GM20000 (cell line): Measurements from ENCODE around the gene TANK.
"Not testable (repeated sequence)": the region's sequence is repeated elsewhere in the genome, so short reads cannot be mapped to it uniquely, and the experiment has no call there.

Experiments used
- DNase-seq: peaks from one replicate; pipeline ENCODE4 v3.0.0; 2012; ENCODE audit warnings: low spot score
- CTCF ChIP-seq: IDR thresholded peaks from 2 replicates; pipeline ENCODE4 v1.5.1; 2012; ENCODE audit warnings: mild to moderate bottlenecking, control low read depth; ENCODE audit errors: extremely low read depth, missing control alignments

Gene TANK

DNA sequence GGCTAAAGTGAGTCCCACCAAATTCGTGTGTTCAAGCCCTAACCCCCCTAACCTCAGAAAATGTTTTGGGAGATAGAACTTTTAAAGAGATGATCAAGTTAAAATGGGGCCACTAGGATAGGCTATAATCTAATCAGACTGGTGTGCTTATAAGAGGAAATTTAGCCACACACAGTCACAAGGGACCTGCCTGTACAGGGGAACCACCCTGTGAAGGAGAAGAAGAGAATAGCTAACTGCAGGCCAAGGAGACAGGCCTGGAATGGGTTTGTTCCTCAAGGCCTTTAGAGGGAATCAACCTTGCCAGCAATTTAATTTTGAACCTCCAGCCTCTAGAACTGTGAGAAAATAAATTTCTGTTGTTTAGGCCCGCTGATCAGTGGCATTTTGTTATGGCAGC, 36.0 kb upstream of the TANK start:
- no peak for TF ChIP-seq CTCF
- DNase-seq = no peak

DNA sequence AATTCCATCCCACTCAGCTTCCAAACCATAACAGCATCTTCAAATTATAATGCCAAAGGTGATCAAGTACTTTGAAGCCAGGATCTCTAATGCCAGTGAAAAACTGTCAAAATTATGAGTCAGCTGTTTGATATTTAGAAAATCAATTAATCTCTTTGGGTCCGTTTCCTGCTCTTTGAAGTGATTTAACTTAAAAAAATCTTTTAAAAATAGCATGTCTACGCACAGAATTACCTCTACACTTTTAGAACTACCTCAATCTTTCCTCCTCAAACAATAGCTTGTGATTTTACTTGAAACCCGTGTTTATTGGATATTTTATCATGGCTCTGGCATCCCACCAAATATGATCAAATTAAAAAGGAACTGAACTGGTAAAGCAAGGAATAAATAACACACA, 31.3 kb upstream of the TANK start:
- DNase-seq = no peak
- TF ChIP-seq CTCF = no peak

GRCh38 chr2:161130354-161130753, 29.9 kb upstream of the TANK start:
- no peak for TF ChIP-seq CTCF
- DNase-seq = no peak

- DNase-seq = no peak
- TF ChIP-seq CTCF = no peak
These were observed 29.1 kb upstream of the TANK start for GRCh38 chr2:161131074-161131680.

DNA sequence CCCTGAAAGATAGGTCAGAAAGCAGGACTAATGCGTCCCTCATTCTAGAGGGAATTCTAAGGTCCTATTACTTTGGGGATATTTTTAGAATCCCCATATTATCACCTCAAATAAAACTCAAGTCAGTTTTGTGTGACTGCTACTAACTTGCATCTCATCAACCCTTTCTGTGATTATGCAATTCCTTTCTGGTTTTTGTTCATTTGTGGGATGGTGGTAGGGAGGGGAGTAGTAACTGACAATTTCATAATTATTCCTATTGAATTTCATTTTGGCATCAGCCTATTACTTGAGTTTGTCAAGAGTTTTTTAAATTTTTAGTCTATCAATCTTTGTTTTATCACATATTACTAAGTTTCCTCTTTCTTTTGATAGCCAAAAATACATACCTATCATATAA, 28.4 kb upstream of the TANK start:
- no peak for TF ChIP-seq CTCF
- DNase-seq = no peak

DNA sequence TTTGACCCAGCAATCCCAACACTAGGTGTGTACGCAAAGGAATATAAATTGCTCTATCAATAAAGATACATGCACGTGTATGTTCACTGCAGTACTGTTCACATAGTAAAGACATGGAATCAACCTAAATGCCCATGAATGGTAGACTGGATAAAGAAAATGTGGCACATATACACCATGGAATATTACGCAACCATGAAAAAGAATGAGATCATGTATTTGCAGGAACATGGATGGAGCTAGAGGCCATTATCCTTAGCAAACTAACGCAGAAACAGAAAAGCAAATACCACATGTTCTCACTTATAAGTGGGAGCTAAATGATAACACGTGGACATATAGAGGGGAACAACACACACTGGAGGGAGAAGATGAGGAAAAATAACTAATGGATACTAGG, 27.8 kb upstream of the TANK start:
- not testable (repeated sequence) for DNase-seq

DNA sequence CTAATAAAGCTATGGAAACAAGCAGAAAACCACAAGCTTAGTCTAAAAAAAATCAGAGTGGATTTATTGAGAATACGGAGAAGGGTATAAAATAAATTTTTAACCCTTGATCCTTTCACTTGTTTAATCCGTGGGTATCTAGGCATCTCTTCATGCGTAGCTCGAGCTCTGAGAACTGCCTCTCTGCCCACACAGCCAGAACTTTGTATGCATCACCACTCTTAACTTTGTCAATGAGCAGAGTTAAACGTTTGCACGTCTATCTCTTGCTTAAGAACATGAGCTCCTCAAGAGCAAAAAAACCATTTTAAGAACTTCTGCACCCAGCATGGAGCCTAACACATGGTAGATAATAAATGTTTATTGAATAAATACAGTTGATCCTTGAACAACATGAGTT, 26.9 kb upstream of the TANK start:
- TF ChIP-seq CTCF = no peak
- no peak for DNase-seq
